B cell (primary cell): ENCODE measurements around the gene HIVEP1.

Source experiments
- EZH2 ChIP-seq: IDR thresholded peaks from 2 replicates; pipeline ENCODE4 v1.6.1; 2012; ENCODE audit warnings: borderline replicate concordance, low read depth, mild to moderate bottlenecking, moderate library complexity, low read length; ENCODE audit not compliant: insufficient read depth, poor library complexity, severe bottlenecking
- TF ChIP-seq, protein P1 (sequence below): fragments of 200-600 bp; IDR thresholded peaks from one replicate; pipeline ENCODE4 v1.8.0; 2022; ENCODE audit warnings: antibody characterized with exemption, mild to moderate bottlenecking

- TF ChIP-seq, protein P1, sequence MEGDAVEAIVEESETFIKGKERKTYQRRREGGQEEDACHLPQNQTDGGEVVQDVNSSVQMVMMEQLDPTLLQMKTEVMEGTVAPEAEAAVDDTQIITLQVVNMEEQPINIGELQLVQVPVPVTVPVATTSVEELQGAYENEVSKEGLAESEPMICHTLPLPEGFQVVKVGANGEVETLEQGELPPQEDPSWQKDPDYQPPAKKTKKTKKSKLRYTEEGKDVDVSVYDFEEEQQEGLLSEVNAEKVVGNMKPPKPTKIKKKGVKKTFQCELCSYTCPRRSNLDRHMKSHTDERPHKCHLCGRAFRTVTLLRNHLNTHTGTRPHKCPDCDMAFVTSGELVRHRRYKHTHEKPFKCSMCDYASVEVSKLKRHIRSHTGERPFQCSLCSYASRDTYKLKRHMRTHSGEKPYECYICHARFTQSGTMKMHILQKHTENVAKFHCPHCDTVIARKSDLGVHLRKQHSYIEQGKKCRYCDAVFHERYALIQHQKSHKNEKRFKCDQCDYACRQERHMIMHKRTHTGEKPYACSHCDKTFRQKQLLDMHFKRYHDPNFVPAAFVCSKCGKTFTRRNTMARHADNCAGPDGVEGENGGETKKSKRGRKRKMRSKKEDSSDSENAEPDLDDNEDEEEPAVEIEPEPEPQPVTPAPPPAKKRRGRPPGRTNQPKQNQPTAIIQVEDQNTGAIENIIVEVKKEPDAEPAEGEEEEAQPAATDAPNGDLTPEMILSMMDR = no peak
- TF ChIP-seq EZH2 = no peak
These were observed 152.3 kb downstream of the HIVEP1 start for GRCh38 chr6:12164508-12164770.
